Ovary (tissue), 3 donors: ENCODE results near the gene SLC22A3.
"Not testable (repeated sequence)": the region's sequence is repeated elsewhere in the genome, so short reads cannot be mapped to it uniquely, and the experiment has no call there.

Source experiments
- EP300 ChIP-seq: sonication (generic); formaldehyde crosslinking; IDR thresholded peaks from one replicate; pipeline ENCODE4 v1.6.1; 2017; ENCODE audit warnings: antibody characterized with exemption
- POLR2A ChIP-seq: fragments of 450-650 bp; IDR thresholded peaks from one replicate; pipeline ENCODE4 v1.6.1; 2017; ENCODE audit warnings: antibody characterized with exemption, mild to moderate bottlenecking, moderate library complexity
- TF ChIP-seq, protein P1 (sequence below), 3 donors: fragments of 450-650 bp in 2 of 3; fragments of 200-600 bp in 1 of 3; IDR thresholded peaks; one replicate each; pipeline versions ENCODE4 v1.5.1 to v1.8.0; 2016 to 2022; ENCODE audit warnings: antibody characterized with exemption in 3 of 3, mild to moderate bottlenecking in 1 of 3
- donor health status: DM: no; HTN: no; CAD: no.

DNA sequence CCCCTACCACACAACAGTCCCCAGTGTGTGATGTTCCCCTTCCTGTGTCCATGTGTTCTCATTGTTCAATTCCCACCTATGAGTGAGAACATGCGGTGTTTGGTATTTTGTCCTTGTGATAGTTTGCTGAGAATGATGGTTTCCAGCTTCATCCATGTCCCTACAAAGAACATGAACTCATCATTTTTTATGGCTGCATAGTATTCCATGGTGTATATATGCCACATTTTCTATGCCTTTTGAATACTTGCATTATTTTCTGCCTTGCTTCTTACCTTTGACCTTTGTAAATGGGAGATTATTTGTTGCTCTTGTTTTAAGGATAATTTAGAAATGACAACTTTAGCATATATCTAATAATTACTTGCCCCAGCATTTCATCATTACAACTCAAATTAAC, 45.3 kb downstream of the SLC22A3 start:
- TF ChIP-seq, protein P1, sequence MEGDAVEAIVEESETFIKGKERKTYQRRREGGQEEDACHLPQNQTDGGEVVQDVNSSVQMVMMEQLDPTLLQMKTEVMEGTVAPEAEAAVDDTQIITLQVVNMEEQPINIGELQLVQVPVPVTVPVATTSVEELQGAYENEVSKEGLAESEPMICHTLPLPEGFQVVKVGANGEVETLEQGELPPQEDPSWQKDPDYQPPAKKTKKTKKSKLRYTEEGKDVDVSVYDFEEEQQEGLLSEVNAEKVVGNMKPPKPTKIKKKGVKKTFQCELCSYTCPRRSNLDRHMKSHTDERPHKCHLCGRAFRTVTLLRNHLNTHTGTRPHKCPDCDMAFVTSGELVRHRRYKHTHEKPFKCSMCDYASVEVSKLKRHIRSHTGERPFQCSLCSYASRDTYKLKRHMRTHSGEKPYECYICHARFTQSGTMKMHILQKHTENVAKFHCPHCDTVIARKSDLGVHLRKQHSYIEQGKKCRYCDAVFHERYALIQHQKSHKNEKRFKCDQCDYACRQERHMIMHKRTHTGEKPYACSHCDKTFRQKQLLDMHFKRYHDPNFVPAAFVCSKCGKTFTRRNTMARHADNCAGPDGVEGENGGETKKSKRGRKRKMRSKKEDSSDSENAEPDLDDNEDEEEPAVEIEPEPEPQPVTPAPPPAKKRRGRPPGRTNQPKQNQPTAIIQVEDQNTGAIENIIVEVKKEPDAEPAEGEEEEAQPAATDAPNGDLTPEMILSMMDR (IDR thresholded peaks at IDR 0.05) = not testable (repeated sequence)
- TF ChIP-seq EP300, POLR2A: not testable (repeated sequence)
